Mammary epithelial cell (primary cell): Measurements from ENCODE around the gene RAD51B.

Source experiments
- EZH2 ChIP-seq: IDR thresholded peaks from 2 replicates; pipeline ENCODE4 v1.6.1; 2012; ENCODE audit warnings: low read length, inconsistent platforms, borderline replicate concordance
- TF ChIP-seq, protein P1 (sequence below), 2 donors: IDR thresholded peaks in 1 of 2; conservative IDR thresholded peaks in 1 of 2; 2 replicates each; pipeline ENCODE4 v1.5.1; 2011 to 2012; ENCODE audit warnings: inconsistent platforms in 2 of 2, low read length in 2 of 2, mild to moderate bottlenecking in 2 of 2, control low read depth in 1 of 2, low read depth in 1 of 2; ENCODE audit not compliant: insufficient read depth in 1 of 2; ENCODE audit errors: extremely low read depth in 1 of 2

GRCh38 chr14:68379510-68380328, 560.1 kb downstream of the RAD51B start:
- TF ChIP-seq, protein P1, sequence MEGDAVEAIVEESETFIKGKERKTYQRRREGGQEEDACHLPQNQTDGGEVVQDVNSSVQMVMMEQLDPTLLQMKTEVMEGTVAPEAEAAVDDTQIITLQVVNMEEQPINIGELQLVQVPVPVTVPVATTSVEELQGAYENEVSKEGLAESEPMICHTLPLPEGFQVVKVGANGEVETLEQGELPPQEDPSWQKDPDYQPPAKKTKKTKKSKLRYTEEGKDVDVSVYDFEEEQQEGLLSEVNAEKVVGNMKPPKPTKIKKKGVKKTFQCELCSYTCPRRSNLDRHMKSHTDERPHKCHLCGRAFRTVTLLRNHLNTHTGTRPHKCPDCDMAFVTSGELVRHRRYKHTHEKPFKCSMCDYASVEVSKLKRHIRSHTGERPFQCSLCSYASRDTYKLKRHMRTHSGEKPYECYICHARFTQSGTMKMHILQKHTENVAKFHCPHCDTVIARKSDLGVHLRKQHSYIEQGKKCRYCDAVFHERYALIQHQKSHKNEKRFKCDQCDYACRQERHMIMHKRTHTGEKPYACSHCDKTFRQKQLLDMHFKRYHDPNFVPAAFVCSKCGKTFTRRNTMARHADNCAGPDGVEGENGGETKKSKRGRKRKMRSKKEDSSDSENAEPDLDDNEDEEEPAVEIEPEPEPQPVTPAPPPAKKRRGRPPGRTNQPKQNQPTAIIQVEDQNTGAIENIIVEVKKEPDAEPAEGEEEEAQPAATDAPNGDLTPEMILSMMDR (conservative IDR thresholded peaks at IDR 0.05 in 1 of 2, IDR thresholded peaks at IDR 0.05 in 1 of 2; ENCODE audit: extremely low read depth in 1 of 2, insufficient read depth in 1 of 2, low read depth in 1 of 2, low read length in 2 of 2) = no peak
- no peak for TF ChIP-seq EZH2
